ENCODE measurements around the gene MED12. TPM values are rescaled to one million over a fixed set of nuclear protein-coding genes. Genes with fewer than 3 reads are reported as not detected.

MED12 gene
- total and polyA plus RNA-seq, 2 of the 8 experiments (the other 6 are each of a cell fraction or from before 2014, with no cell fraction given): 19.4 to 48.9 TPM

GRCh38 chrX:71095555-71095980 lies 22.8 kb upstream of the MED12 start, which contains the start of gene FOXO4 (continued):
- TF ChIP-seq NRF1 (IDR thresholded peaks at IDR 0.05; ENCODE audit: low read depth, low read length) (peak; percentile 36; the same call in 1 of the 2 replicates), SP1 (IDR thresholded peaks at IDR 0.05; ENCODE audit: low read depth, low read length) (no peak), CHD1 (IDR thresholded peaks at IDR 0.05; ENCODE audit: low read depth, low read length) (no peak), RBBP5 (IDR thresholded peaks at IDR 0.05; ENCODE audit: borderline replicate concordance, low read depth, low read length) (no peak), SP4 (IDR thresholded peaks at IDR 0.05; ENCODE audit: low read length) (no peak), KDM4A (IDR thresholded peaks at IDR 0.05; ENCODE audit: low read depth, low read length, severe bottlenecking) (no peak), E2F6 (IDR thresholded peaks at IDR 0.05) (no peak), SIRT6 (IDR thresholded peaks at IDR 0.05; ENCODE audit: low read length) (no peak), EZH2 (IDR thresholded peaks at IDR 0.05; ENCODE audit: low read depth, low read length, severe bottlenecking) (no peak), BCL11A (IDR thresholded peaks at IDR 0.05; ENCODE audit: low read depth in 2 of 2, low read length in 2 of 2) (no peak), SIX5 (IDR thresholded peaks at IDR 0.05; ENCODE audit: low read depth, low read length) (peak; percentile 55; the same call in 1 of the 2 replicates), MAX (IDR thresholded peaks at IDR 0.05) (0 out of 2 replicates have a peak, but pooled peaks have one; percentile 33)

Measured in H1 (cell line).